HL-60 (cell line): Measurements from ENCODE around the gene LIX1.
A peak's percentile ranks its signal among the peaks of the same experiment; 100 is the strongest.

Source experiments
- DNase-seq, 2 experiments: peaks; one replicate each; pipeline ENCODE4 v3.0.0-alpha.2; 2010 to 2020; ENCODE audit warnings: low read depth in 1 of 2, low spot score in 1 of 2
- H3K27ac ChIP-seq: fragments of 250-450 bp; sonication (Bioruptor Pico); replicated peaks from 2 replicates; pipeline ENCODE4 v1.5.1; 2020; ENCODE audit warnings: mild to moderate bottlenecking, moderate library complexity
- H3K27me3 ChIP-seq: fragments of 250-450 bp; sonication (Bioruptor Pico); 2 replicates; pipeline ENCODE4 v1.5.1; 2021; ENCODE audit warnings: mild to moderate bottlenecking, moderate library complexity; ENCODE audit not compliant: insufficient read depth, poor library complexity, severe bottlenecking
- H3K4me3 ChIP-seq: replicated peaks from 2 replicates; pipeline ENCODE4 v1.5.1; 2011; ENCODE audit warnings: mild to moderate bottlenecking, control low read depth, low read length; ENCODE audit not compliant: insufficient read depth
- CTCF ChIP-seq: IDR thresholded peaks from one replicate; pipeline ENCODE4 v1.5.1; 2011; ENCODE audit warnings: low read length, control low read depth, inconsistent platforms; ENCODE audit not compliant: insufficient read depth
- GABPA ChIP-seq: IDR thresholded peaks from 2 replicates; pipeline ENCODE4 v1.6.1; 2012; ENCODE audit warnings: low read depth
- POLR2AphosphoS5 ChIP-seq: IDR thresholded peaks from 2 replicates; pipeline ENCODE4 v1.6.1; 2012; ENCODE audit warnings: low read depth
- SPI1 ChIP-seq: IDR thresholded peaks from 2 replicates; pipeline ENCODE4 v1.6.1; 2012; ENCODE audit warnings: low read depth, mild to moderate bottlenecking, borderline replicate concordance
- TF ChIP-seq, protein P1 (sequence below): IDR thresholded peaks from 2 replicates; pipeline ENCODE4 v1.6.1; 2012; ENCODE audit warnings: low read depth; ENCODE audit not compliant: insufficient replicate concordance

Gene LIX1

DNA sequence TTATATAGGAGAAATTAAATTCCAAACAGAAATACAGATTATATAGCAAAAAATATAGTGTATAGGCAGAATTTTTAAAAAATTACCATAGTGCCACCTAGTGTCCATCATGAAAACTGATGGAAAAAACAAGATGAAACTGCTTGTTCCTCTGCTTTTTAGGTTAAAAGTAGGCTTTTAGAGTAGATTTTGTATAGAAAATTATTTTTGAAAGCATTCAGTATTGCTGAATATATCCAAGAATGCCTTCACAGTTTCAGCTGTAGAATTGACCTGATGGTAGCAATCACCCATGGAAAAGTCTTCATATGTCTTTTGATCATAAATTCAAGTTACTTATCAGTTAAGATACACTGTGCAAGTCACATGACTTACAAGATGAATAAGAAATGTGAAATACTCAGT lies 21.0 kb upstream of the LIX1 start:
- no peak overlapping the region for H3K4me3 ChIP-seq
- TF ChIP-seq CTCF (no peak), GABPA (no peak), POLR2AphosphoS5 (no peak), SPI1 (no peak)
- TF ChIP-seq, protein P1, sequence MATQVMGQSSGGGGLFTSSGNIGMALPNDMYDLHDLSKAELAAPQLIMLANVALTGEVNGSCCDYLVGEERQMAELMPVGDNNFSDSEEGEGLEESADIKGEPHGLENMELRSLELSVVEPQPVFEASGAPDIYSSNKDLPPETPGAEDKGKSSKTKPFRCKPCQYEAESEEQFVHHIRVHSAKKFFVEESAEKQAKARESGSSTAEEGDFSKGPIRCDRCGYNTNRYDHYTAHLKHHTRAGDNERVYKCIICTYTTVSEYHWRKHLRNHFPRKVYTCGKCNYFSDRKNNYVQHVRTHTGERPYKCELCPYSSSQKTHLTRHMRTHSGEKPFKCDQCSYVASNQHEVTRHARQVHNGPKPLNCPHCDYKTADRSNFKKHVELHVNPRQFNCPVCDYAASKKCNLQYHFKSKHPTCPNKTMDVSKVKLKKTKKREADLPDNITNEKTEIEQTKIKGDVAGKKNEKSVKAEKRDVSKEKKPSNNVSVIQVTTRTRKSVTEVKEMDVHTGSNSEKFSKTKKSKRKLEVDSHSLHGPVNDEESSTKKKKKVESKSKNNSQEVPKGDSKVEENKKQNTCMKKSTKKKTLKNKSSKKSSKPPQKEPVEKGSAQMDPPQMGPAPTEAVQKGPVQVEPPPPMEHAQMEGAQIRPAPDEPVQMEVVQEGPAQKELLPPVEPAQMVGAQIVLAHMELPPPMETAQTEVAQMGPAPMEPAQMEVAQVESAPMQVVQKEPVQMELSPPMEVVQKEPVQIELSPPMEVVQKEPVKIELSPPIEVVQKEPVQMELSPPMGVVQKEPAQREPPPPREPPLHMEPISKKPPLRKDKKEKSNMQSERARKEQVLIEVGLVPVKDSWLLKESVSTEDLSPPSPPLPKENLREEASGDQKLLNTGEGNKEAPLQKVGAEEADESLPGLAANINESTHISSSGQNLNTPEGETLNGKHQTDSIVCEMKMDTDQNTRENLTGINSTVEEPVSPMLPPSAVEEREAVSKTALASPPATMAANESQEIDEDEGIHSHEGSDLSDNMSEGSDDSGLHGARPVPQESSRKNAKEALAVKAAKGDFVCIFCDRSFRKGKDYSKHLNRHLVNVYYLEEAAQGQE: no peak
- no peak overlapping the region for H3K27ac ChIP-seq
- DNase-seq: no peak
- H3K27me3 ChIP-seq: no peaks in the 10 kb centered on the region

- H3K4me3 ChIP-seq: no peak overlapping the region
- TF ChIP-seq CTCF: peak; percentile 41
- no peak for TF ChIP-seq SPI1
- H3K27me3 ChIP-seq: no peaks in the 10 kb centered on the region
- no peak overlapping the region for H3K27ac ChIP-seq
- DNase-seq: peak in 1 of 2 experiments; percentile 35
Observed at GRCh38 chr5:97162045-97162444, 19.6 kb upstream of the LIX1 start.

DNA sequence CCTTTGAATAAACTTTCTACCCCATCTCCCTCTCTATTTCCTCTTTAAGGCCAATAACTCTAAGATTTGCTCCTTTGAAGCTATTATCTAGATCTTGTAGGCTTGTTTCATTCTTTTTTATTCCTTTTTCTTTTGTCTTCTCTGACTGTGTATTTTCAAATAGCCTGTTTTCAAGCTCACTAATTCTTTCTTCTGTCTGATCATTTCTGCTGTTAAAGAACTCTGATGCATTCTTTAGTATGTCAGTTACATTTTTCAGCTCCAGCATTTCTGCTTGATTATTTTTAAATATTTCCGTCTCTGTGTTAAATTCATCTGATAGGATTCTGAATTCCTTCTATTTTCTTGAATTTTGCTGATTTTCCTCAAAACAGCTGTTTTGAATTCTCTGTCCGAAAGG lies 15.3 kb upstream of the LIX1 start:
- TF ChIP-seq, protein P1: no peak
- no peak overlapping the region for H3K4me3 ChIP-seq
- H3K27ac ChIP-seq: no peak overlapping the region
- DNase-seq: no peak
- no peaks in the 10 kb centered on the region for H3K27me3 ChIP-seq

DNA sequence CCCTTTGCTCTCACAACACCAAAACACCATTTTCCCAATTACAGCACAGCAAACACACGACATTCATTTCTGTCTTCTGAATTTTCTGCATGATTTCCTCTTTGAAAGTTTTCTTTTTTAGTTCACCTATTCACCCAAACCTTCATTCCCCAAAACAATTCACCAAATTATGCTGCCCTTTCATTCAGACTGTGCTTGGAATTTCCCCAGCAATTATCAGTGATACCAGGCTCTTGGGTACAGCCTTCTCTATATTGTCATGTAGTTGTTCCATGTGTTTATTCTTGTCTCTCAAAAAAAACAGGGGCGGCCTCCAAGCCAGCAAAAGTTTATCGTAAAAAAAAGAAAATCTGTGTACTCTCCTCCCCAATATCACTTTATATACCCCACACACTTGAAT lies 9.0 kb upstream of the LIX1 start:
- no peaks in the 10 kb centered on the region for H3K27me3 ChIP-seq
- no peak for DNase-seq
- no peak overlapping the region for H3K27ac ChIP-seq
- no peak overlapping the region for H3K4me3 ChIP-seq
- TF ChIP-seq, protein P1: no peak
- TF ChIP-seq CTCF (no peak), SPI1 (no peak), POLR2AphosphoS5 (no peak), GABPA (no peak)
